ENCODE results near the gene MADD. TPM values are rescaled to one million over a fixed set of nuclear protein-coding genes. Genes with fewer than 3 reads are reported as not detected.

The MADD gene
- total and polyA plus RNA-seq, 2 donors (not counting 1 experiment from before 2014, with no cell fraction given): 56.8 to 108 TPM

GRCh38 chr11:47332791-47333525 lies 63.0 kb downstream of the MADD start:
- Histone ChIP-seq H3K9me3 (ENCODE audit: control extremely low read depth in 1 of 3, control insufficient read depth in 2 of 3, insufficient read depth in 1 of 3, low read length in 2 of 3) (no peaks in the 10 kb centered on the region), H3K4me3 (ENCODE audit: control extremely low read depth in 1 of 5, extremely low read depth in 1 of 5, insufficient read depth in 1 of 5, low read depth in 2 of 5, low read length in 4 of 5) (no peak overlapping the region), H3K4me1 (ENCODE audit: control insufficient read depth in 2 of 2, insufficient read depth in 2 of 2, low read length in 2 of 2) (peaks cover 0 to 12% of the 10 kb centered on the region in 2 donors), H3K27ac (ENCODE audit: low read length in 2 of 2) (no peak overlapping the region), H4K20me1 (ENCODE audit: control insufficient read depth, insufficient read depth, low read length, poor library complexity, severe bottlenecking) (no peaks in the 10 kb centered on the region), H3K79me2 (ENCODE audit: control insufficient read depth, insufficient read depth, low read length) (no peaks in the 10 kb centered on the region), H2AFZ (ENCODE audit: insufficient read depth, low read depth, low read length, poor library complexity, severe bottlenecking) (no peak overlapping the region), H3K4me2 (replicated peaks; ENCODE audit: low read depth, low read length, poor library complexity, severe bottlenecking) (no peak overlapping the region), H3K9ac (ENCODE audit: low read length) (no peak overlapping the region), H3K36me3 (replicated peaks in 1 of 2; ENCODE audit: control extremely low read depth in 1 of 2, control insufficient read depth in 1 of 2, extremely low read depth in 1 of 2, insufficient read depth in 2 of 2, low read length in 1 of 2) (peaks cover 0 to 26% of the 10 kb centered on the region in 2 experiments), H3K27me3 (replicated peaks in 1 of 4; ENCODE audit: control extremely low read depth in 1 of 4, control insufficient read depth in 3 of 4, insufficient read depth in 4 of 4, low read length in 3 of 4) (no peaks in the 10 kb centered on the region)
- Mint-ChIP-seq H3K9me3 (ENCODE audit: insufficient read depth) (no peaks in the 10 kb centered on the region), H3K27ac (no peak overlapping the region), H3K4me1 (peaks cover 12% of the 10 kb centered on the region), H3K4me3 (no peak overlapping the region), H3K27me3 (no peaks in the 10 kb centered on the region)
- TF ChIP-seq EZH2 (IDR thresholded peaks at IDR 0.05; ENCODE audit: borderline replicate concordance, insufficient read depth, low read depth, low read length, poor library complexity, severe bottlenecking) (no peak), CTCF (IDR thresholded peaks at IDR 0.05) (no peak)
- DNase-seq (no peak), ATAC-seq (ENCODE audit: low read depth) (no peak)
- WGBS (ENCODE audit: insufficient coverage): 97% methylated on average over 19 of the region's 20 CpGs
- ChIA-PET CTCF (interaction anchor here (0.5 kb wide), 1 partner anchor 31 kb away, joined by 3 read pairs; no protein-coding TSS in a partner anchor), POLR2A (no interaction called here)
- intact Hi-C loops (cut with micrococcal nuclease): no loop called here

GRCh38 chr11:47333526-47333845 lies 63.6 kb downstream of the MADD start:
- Mint-ChIP-seq H3K27ac (no peak overlapping the region), H3K9me3 (ENCODE audit: insufficient read depth) (no peaks in the 10 kb centered on the region), H3K4me1 (peaks cover 6% of the 10 kb centered on the region), H3K27me3 (no peaks in the 10 kb centered on the region), H3K4me3 (no peak overlapping the region)
- intact Hi-C loops (cut with micrococcal nuclease): no loop called here
- H3K27ac ChIP-seq (ENCODE audit: low read length in 2 of 2): no peak overlapping the region
- CTCF ChIA-PET: interaction anchor here (0.5 kb wide), 1 partner anchor 31 kb away, joined by 3 read pairs; no protein-coding TSS in a partner anchor
- no peaks in the 10 kb centered on the region for H4K20me1 ChIP-seq (ENCODE audit: control insufficient read depth, insufficient read depth, low read length, poor library complexity, severe bottlenecking)
- DNase-seq: no peak
- no peak overlapping the region for H3K4me2 ChIP-seq (replicated peaks; ENCODE audit: low read depth, low read length, poor library complexity, severe bottlenecking)
- no peaks in the 10 kb centered on the region for H3K79me2 ChIP-seq (ENCODE audit: control insufficient read depth, insufficient read depth, low read length)
- H3K27me3 ChIP-seq (replicated peaks in 1 of 4; ENCODE audit: control extremely low read depth in 1 of 4, control insufficient read depth in 3 of 4, insufficient read depth in 4 of 4, low read length in 3 of 4): no peaks in the 10 kb centered on the region
- peaks cover 0 to 6% of the 10 kb centered on the region in 2 donors for H3K4me1 ChIP-seq (ENCODE audit: control insufficient read depth in 2 of 2, insufficient read depth in 2 of 2, low read length in 2 of 2)
- H2AFZ ChIP-seq (ENCODE audit: insufficient read depth, low read depth, low read length, poor library complexity, severe bottlenecking): no peak overlapping the region
- TF ChIP-seq CTCF (IDR thresholded peaks at IDR 0.05): no peak
- TF ChIP-seq EZH2 (IDR thresholded peaks at IDR 0.05; ENCODE audit: borderline replicate concordance, insufficient read depth, low read depth, low read length, poor library complexity, severe bottlenecking): no peak
- peaks cover 0 to 24% of the 10 kb centered on the region in 2 experiments for H3K36me3 ChIP-seq (replicated peaks in 1 of 2; ENCODE audit: control extremely low read depth in 1 of 2, control insufficient read depth in 1 of 2, extremely low read depth in 1 of 2, insufficient read depth in 2 of 2, low read length in 1 of 2)
- no peak overlapping the region for H3K9ac ChIP-seq (ENCODE audit: low read length)
- no peaks in the 10 kb centered on the region for H3K9me3 ChIP-seq (ENCODE audit: control extremely low read depth in 1 of 3, control insufficient read depth in 2 of 3, insufficient read depth in 1 of 3, low read length in 2 of 3)
- ATAC-seq (ENCODE audit: low read depth): no peak
- POLR2A ChIA-PET: no interaction called here
- no peak overlapping the region for H3K4me3 ChIP-seq (ENCODE audit: control extremely low read depth in 1 of 5, extremely low read depth in 1 of 5, insufficient read depth in 1 of 5, low read depth in 2 of 5, low read length in 4 of 5)
- WGBS (ENCODE audit: insufficient coverage): 96% methylated on average over 14 of the region's 14 CpGs

All from B cell (primary cell).